ENCODE data around the gene MPRIP.

The MPRIP gene

GRCh38 chr17:17231621-17232302 lies 189.5 kb downstream of the MPRIP start:
- TF ChIP-seq POLR2A (IDR thresholded peaks at IDR 0.05; ENCODE audit: low read depth, low read length) (no peak), PAX5 (IDR thresholded peaks at IDR 0.05; ENCODE audit: insufficient read depth, low read length, severe bottlenecking) (no peak), SPI1 (IDR thresholded peaks at IDR 0.05; ENCODE audit: low read depth, low read length) (no peak), POLR2AphosphoS5 (IDR thresholded peaks at IDR 0.05; ENCODE audit: low read depth, low read length) (no peak), POU2F2 (IDR thresholded peaks at IDR 0.05; ENCODE audit: low read depth, low read length) (no peak), TAF1 (IDR thresholded peaks at IDR 0.05; ENCODE audit: low read depth, low read length) (no peak)
- FAIRE-seq (no peak), DNase-seq (ENCODE audit: insufficient read length, low spot score) (no peak)

GRCh38 chr17:17232303-17232621 lies 190.0 kb downstream of the MPRIP start:
- DNase-seq (ENCODE audit: insufficient read length, low spot score) (no peak), FAIRE-seq (no peak)
- TF ChIP-seq PAX5 (IDR thresholded peaks at IDR 0.05; ENCODE audit: insufficient read depth, low read length, severe bottlenecking) (no peak), POLR2AphosphoS5 (IDR thresholded peaks at IDR 0.05; ENCODE audit: low read depth, low read length) (no peak), SPI1 (IDR thresholded peaks at IDR 0.05; ENCODE audit: low read depth, low read length) (no peak)

DNA sequence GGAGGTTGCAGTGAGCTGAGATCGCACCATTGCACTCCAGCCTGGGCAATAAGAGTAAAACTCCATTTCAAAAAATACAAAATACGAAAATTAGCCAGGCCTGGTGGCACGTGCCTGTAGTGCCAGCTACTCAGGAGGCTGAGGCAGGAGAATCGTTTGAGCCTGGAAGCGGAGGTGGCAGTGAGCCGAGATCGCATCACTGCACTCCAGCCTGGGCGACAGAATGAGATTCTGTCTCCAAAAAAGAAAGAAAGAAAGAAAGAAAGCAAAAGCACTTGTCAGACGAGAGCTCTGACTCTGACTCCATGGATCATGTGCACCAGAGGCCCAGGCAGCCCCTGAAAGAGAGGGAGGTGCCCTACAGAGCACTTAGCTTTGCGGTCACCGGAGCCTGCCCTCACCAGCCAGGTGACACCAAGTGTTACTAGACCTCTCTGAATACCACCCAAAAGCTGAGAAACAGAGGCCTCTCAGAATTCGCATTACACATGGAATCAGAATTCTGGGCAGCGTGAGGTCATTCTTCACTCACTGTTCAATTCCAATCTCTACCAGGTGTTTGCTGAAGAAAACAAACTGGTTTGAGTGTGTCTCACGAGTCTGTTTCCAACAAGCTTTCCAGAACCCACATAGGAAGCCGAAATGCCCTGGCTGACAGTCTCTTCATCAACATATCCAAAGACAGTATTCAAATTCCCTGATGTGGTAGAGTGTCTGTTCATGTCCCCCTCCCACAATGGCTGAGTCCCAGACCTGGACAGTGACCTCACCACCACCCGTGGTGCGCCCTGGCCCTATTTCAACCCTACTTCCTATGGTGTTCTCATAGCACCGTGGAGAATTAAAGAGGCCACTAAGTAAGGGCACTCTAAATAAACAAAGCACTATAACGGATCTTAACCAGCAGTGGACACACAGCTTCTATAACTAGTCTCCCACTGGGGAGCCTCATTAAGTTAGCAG lies 193.2 kb downstream of the MPRIP start:
- DNase-seq (ENCODE audit: insufficient read length, low spot score) (no peak), FAIRE-seq (no peak)
- TF ChIP-seq TAF1 (IDR thresholded peaks at IDR 0.05; ENCODE audit: low read depth, low read length), result no peak
- TF ChIP-seq POU2F2 (IDR thresholded peaks at IDR 0.05; ENCODE audit: low read depth, low read length), result no peak
- TF ChIP-seq POLR2A (IDR thresholded peaks at IDR 0.05; ENCODE audit: low read depth, low read length), result no peak

GRCh38 chr17:17236295-17237025 lies 194.2 kb downstream of the MPRIP start:
- TF ChIP-seq TAF1 (IDR thresholded peaks at IDR 0.05; ENCODE audit: low read depth, low read length) (no peak), SPI1 (IDR thresholded peaks at IDR 0.05; ENCODE audit: low read depth, low read length) (no peak), POLR2A (IDR thresholded peaks at IDR 0.05; ENCODE audit: low read depth, low read length) (no peak), PAX5 (IDR thresholded peaks at IDR 0.05; ENCODE audit: insufficient read depth, low read length, severe bottlenecking) (no peak), POLR2AphosphoS5 (IDR thresholded peaks at IDR 0.05; ENCODE audit: low read depth, low read length) (no peak), POU2F2 (IDR thresholded peaks at IDR 0.05; ENCODE audit: low read depth, low read length) (no peak)
- DNase-seq (ENCODE audit: insufficient read length, low spot score), result no peak
- FAIRE-seq, result peak; percentile 33

DNA sequence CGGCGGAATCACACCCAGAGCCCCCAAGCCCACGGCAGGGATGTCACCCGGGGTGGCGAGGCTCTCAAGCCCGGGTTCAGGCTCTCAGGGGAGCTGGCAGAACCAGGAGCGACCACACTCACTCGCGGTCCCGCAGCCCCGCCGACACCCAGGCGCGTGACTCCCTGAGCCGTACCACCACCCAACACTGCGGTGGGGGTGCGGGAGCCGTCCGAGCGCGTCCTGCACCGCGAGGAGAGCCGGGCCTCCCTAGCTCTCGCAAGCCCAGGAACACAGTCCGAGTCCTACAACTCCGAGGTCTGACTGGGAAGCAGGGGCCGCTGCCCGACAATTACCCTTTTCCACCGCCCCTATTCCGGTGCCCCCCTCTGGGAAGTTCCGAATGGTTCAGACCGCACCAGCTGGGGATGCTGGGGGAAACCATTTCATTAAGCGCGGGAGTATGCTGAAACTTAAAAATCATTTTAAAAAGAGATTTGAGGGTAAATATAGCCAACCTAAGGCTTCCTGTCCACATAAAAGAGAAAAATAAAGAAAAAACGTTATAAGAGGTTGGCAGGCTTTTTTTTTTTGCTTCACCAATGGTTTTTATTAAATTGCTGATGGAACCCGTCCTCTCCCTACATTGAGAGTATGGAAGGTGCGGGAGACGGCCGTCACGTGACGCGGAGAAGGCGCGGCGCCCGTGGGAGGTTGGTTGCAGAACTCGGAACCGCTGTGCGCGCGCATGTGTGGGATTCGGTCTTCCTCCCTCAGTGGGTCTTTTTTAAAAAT lies 195.0 kb downstream of the MPRIP start, which contains the start of gene FLCN:
TSS of gene FLCN (minus strand) at position 143 of the 774 bp plus-strand sequence. CDS start 9,031 bp downstream, outside the sequence.
- DNase-seq (ENCODE audit: insufficient read length, low spot score), result peak; percentile 86
- FAIRE-seq, result peak; percentile 90

GRCh38 chr17:17239832-17240231 lies 197.6 kb downstream of the MPRIP start:
- no peak for TF ChIP-seq POLR2AphosphoS5 (IDR thresholded peaks at IDR 0.05; ENCODE audit: low read depth, low read length)
- no peak for TF ChIP-seq TAF1 (IDR thresholded peaks at IDR 0.05; ENCODE audit: low read depth, low read length)
- no peak for TF ChIP-seq POLR2A (IDR thresholded peaks at IDR 0.05; ENCODE audit: low read depth, low read length)
- no peak for TF ChIP-seq SPI1 (IDR thresholded peaks at IDR 0.05; ENCODE audit: low read depth, low read length)
- TF ChIP-seq PAX5 (IDR thresholded peaks at IDR 0.05; ENCODE audit: insufficient read depth, low read length, severe bottlenecking), result no peak
- TF ChIP-seq POU2F2 (IDR thresholded peaks at IDR 0.05; ENCODE audit: low read depth, low read length), result no peak
- no peak for FAIRE-seq
- no peak for DNase-seq (ENCODE audit: insufficient read length, low spot score)

More for the DNA sequence above, 195.0 kb downstream of the MPRIP start, which contains the start of gene FLCN:
- TF ChIP-seq TAF1 (IDR thresholded peaks at IDR 0.05; ENCODE audit: low read depth, low read length) (peak; percentile 91), POLR2A (IDR thresholded peaks at IDR 0.05; ENCODE audit: low read depth, low read length) (peak; percentile 91), POU2F2 (IDR thresholded peaks at IDR 0.05; ENCODE audit: low read depth, low read length) (peak; percentile 38; the same call in 1 of the 2 replicates), PAX5 (IDR thresholded peaks at IDR 0.05; ENCODE audit: insufficient read depth, low read length, severe bottlenecking) (no peak), POLR2AphosphoS5 (IDR thresholded peaks at IDR 0.05; ENCODE audit: low read depth, low read length) (peak; percentile 89), SPI1 (IDR thresholded peaks at IDR 0.05; ENCODE audit: low read depth, low read length) (no peak)

DNA sequence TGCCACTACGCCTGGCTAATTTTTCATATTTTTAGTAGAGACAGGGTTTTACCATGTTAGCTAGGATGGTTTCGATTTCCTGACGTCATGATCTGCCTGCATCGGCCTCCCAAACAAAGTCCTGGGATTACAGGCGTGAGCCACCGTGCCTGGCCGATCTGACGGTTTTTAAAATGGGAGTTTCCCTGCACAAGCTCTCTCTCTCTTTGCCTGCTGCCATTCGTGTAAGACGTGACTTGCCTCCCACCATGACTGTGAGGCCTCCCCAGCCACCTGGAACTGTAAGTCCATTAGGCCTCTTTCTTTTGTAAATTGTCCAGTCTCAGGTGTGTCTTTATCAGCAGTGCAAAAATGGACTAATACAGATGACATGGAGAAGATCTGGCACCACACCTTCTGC lies 199.4 kb downstream of the MPRIP start:
- DNase-seq (ENCODE audit: insufficient read length, low spot score) (no peak), FAIRE-seq (no peak)
- no peak for TF ChIP-seq PAX5 (IDR thresholded peaks at IDR 0.05; ENCODE audit: insufficient read depth, low read length, severe bottlenecking)
- no peak for TF ChIP-seq TAF1 (IDR thresholded peaks at IDR 0.05; ENCODE audit: low read depth, low read length)
- TF ChIP-seq POLR2A (IDR thresholded peaks at IDR 0.05; ENCODE audit: low read depth, low read length), result no peak
- TF ChIP-seq SPI1 (IDR thresholded peaks at IDR 0.05; ENCODE audit: low read depth, low read length), result no peak
- TF ChIP-seq POU2F2 (IDR thresholded peaks at IDR 0.05; ENCODE audit: low read depth, low read length), result no peak
- no peak for TF ChIP-seq POLR2AphosphoS5 (IDR thresholded peaks at IDR 0.05; ENCODE audit: low read depth, low read length)

- no peak for DNase-seq (ENCODE audit: insufficient read length, low spot score)
- TF ChIP-seq TAF1 (IDR thresholded peaks at IDR 0.05; ENCODE audit: low read depth, low read length), result no peak
- FAIRE-seq, result no peak
Measured at GRCh38 chr17:17242246-17242645, 200.0 kb downstream of the MPRIP start.
